HG02970 (cell line): Measurements from ENCODE around the gene SLC5A4.
"Not testable (repeated sequence)": the region's sequence is repeated elsewhere in the genome, so short reads cannot be mapped to it uniquely, and the experiment has no call there.

Experiments
- ATAC-seq: cut with Tn5 transposase; IDR thresholded peaks from one replicate; pipeline ENCODE4 v1.9.1; 2021; ENCODE audit warnings: mild to moderate bottlenecking, moderate library complexity, moderate number of reproducible peaks; ENCODE audit not compliant: unreplicated experiment, low FRiP score

SLC5A4 gene

GRCh38 chr22:32202161-32202538 is 53.0 kb downstream of the SLC5A4 start:
- no peak for ATAC-seq

GRCh38 chr22:32200752-32201151 is 54.4 kb downstream of the SLC5A4 start:
- ATAC-seq = no peak

GRCh38 chr22:32199961-32200360 is 55.2 kb downstream of the SLC5A4 start:
- ATAC-seq = no peak

- ATAC-seq = no peak
These were observed 55.8 kb downstream of the SLC5A4 start for GRCh38 chr22:32199341-32199740.

GRCh38 chr22:32197553-32198226 is 57.5 kb downstream of the SLC5A4 start:
- ATAC-seq = not testable (repeated sequence)

- not testable (repeated sequence) for ATAC-seq
These were observed 59.2 kb downstream of the SLC5A4 start for GRCh38 chr22:32195900-32196299.

- not testable (repeated sequence) for ATAC-seq
These were observed 61.8 kb downstream of the SLC5A4 start for GRCh38 chr22:32193346-32193745.

GRCh38 chr22:32191021-32191420 is 64.1 kb downstream of the SLC5A4 start:
- not testable (repeated sequence) for ATAC-seq

- no peak for ATAC-seq
These were observed 69.3 kb downstream of the SLC5A4 start for GRCh38 chr22:32185821-32186220.

GRCh38 chr22:32183625-32184024 is 71.5 kb downstream of the SLC5A4 start:
- ATAC-seq = no peak

- no peak for ATAC-seq
These were observed 74.1 kb downstream of the SLC5A4 start for GRCh38 chr22:32181043-32181442.

GRCh38 chr22:32177221-32177765 is 77.9 kb downstream of the SLC5A4 start:
- no peak for ATAC-seq

- ATAC-seq = no peak
These were observed 79.2 kb downstream of the SLC5A4 start for GRCh38 chr22:32175683-32176644.

GRCh38 chr22:32175115-32175514 is 80.0 kb downstream of the SLC5A4 start:
- no peak for ATAC-seq
